ENCODE measurements around the gene COG8.
"Not testable (repeated sequence)": the region's sequence is repeated elsewhere in the genome, so short reads cannot be mapped to it uniquely, and the experiment has no call there.

The COG8 gene

GRCh38 chr16:69339289-69340094, at the start of gene COG8, which contains the start of gene NIP7:
COG8 (minus strand) TSS chr16:69339564; CDS start chr16:69339552, 12 bp downstream.
NIP7 (plus strand) TSS chr16:69339772; CDS start chr16:69339830, 58 bp downstream.
- peak; percentile 88 for DNase-seq (ENCODE audit: low read depth, low spot score)

GRCh38 chr16:69386596-69386995, 47.2 kb upstream of the COG8 start:
- no peak for DNase-seq (ENCODE audit: low read depth, low spot score)

GRCh38 chr16:69384974-69385373, 45.6 kb upstream of the COG8 start:
- no peak for DNase-seq (ENCODE audit: low read depth, low spot score)

- no peak for DNase-seq (ENCODE audit: low read depth, low spot score)
Measured at GRCh38 chr16:69382421-69382820, 43.1 kb upstream of the COG8 start.

GRCh38 chr16:69381231-69381630, 41.9 kb upstream of the COG8 start:
- no peak for DNase-seq (ENCODE audit: low read depth, low spot score)

GRCh38 chr16:69378760-69379159, 39.4 kb upstream of the COG8 start:
- DNase-seq (ENCODE audit: low read depth, low spot score), result no peak

- DNase-seq (ENCODE audit: low read depth, low spot score), result no peak
Measured at GRCh38 chr16:69378036-69378435, 38.7 kb upstream of the COG8 start.

GRCh38 chr16:69376393-69377059, 37.2 kb upstream of the COG8 start:
- no peak for DNase-seq (ENCODE audit: low read depth, low spot score)

GRCh38 chr16:69373019-69373418, 33.7 kb upstream of the COG8 start:
- DNase-seq (ENCODE audit: low read depth, low spot score), result no peak

GRCh38 chr16:69371564-69371963, 32.2 kb upstream of the COG8 start:
- DNase-seq (ENCODE audit: low read depth, low spot score), result no peak

- DNase-seq (ENCODE audit: low read depth, low spot score), result no peak
Measured at GRCh38 chr16:69368866-69369265, 29.5 kb upstream of the COG8 start.

- DNase-seq (ENCODE audit: low read depth, low spot score), result no peak
Measured at GRCh38 chr16:69367980-69368379, 28.6 kb upstream of the COG8 start.

- no peak for DNase-seq (ENCODE audit: low read depth, low spot score)
Measured at GRCh38 chr16:69366431-69366830, 27.1 kb upstream of the COG8 start.

- no peak for DNase-seq (ENCODE audit: low read depth, low spot score)
Measured at GRCh38 chr16:69365901-69366300, 26.5 kb upstream of the COG8 start.

- DNase-seq (ENCODE audit: low read depth, low spot score), result no peak
Measured at GRCh38 chr16:69364088-69364487, 24.7 kb upstream of the COG8 start.

- DNase-seq (ENCODE audit: low read depth, low spot score), result no peak
Measured at GRCh38 chr16:69363281-69363717, 23.9 kb upstream of the COG8 start.

- not testable (repeated sequence) for DNase-seq (ENCODE audit: low read depth, low spot score)
Measured at GRCh38 chr16:69360070-69360469, 20.7 kb upstream of the COG8 start.

GRCh38 chr16:69351309-69352027, 12.1 kb upstream of the COG8 start, which contains the start of gene TMED6:
TMED6 (minus strand) TSS chr16:69351786; CDS start chr16:69351753, 33 bp downstream.
- no peak for DNase-seq (ENCODE audit: low read depth, low spot score)

GRCh38 chr16:69350536-69351133, 11.3 kb upstream of the COG8 start:
- DNase-seq (ENCODE audit: low read depth, low spot score), result no peak

GRCh38 chr16:69349536-69349935, 10.2 kb upstream of the COG8 start:
- no peak for DNase-seq (ENCODE audit: low read depth, low spot score)

GRCh38 chr16:69348222-69348621, 8.9 kb upstream of the COG8 start:
- DNase-seq (ENCODE audit: low read depth, low spot score), result no peak

- DNase-seq (ENCODE audit: low read depth, low spot score), result no peak
Measured at GRCh38 chr16:69346683-69347082, 7.3 kb upstream of the COG8 start.

All from activated naive CD8-positive, alpha-beta T cell treated with anti-CD3 and anti-CD28 coated beads, Interleukin-2, amount 50 U/mL, for 16 hours (primary cell).